Endothelial cell (in vitro differentiated cells): Measurements from ENCODE around the gene PTGIR. TPM values are rescaled to one million over a fixed set of nuclear protein-coding genes. Genes with fewer than 3 reads are reported as not detected.
A peak's percentile ranks its signal among the peaks of the same experiment; 100 is the strongest.

Experiments used
- DNase-seq: peaks from one replicate; pipeline ENCODE4 v3.0.0; 2021; ENCODE audit warnings: low spot score
- H3K27ac Mint-ChIP-seq: one replicate; pipeline ENCODE4 v1.8.0; 2021; ENCODE audit warnings: mixed read lengths, inconsistent platforms; ENCODE audit not compliant: unreplicated experiment
- H3K27me3 Mint-ChIP-seq: one replicate; pipeline ENCODE4 v1.8.0; 2021; ENCODE audit warnings: mild to moderate bottlenecking, moderate library complexity, mixed read lengths, inconsistent platforms; ENCODE audit not compliant: unreplicated experiment
- H3K36me3 Mint-ChIP-seq: one replicate; pipeline ENCODE4 v1.8.0; 2021; ENCODE audit warnings: mild to moderate bottlenecking, low read depth, mixed read lengths, inconsistent platforms; ENCODE audit not compliant: unreplicated experiment
- H3K4me1 Mint-ChIP-seq: one replicate; pipeline ENCODE4 v1.8.0; 2021; ENCODE audit warnings: mild to moderate bottlenecking, mixed read lengths, inconsistent platforms; ENCODE audit not compliant: unreplicated experiment
- H3K4me3 Mint-ChIP-seq: one replicate; pipeline ENCODE4 v1.8.0; 2021; ENCODE audit warnings: mild to moderate bottlenecking, mixed read lengths, inconsistent platforms; ENCODE audit not compliant: unreplicated experiment
- H3K9me3 Mint-ChIP-seq: one replicate; pipeline ENCODE4 v1.8.0; 2021; ENCODE audit warnings: mixed read lengths, inconsistent platforms; ENCODE audit not compliant: unreplicated experiment
- total RNA-seq: library from RNA; stranded (reverse); fragmentation: NEBNext Ultra II Directional; extraction: Animal tissue kit (Norgen Biotek cat#: 25700); gene quantifications from one replicate; pipeline ENCODE4 v1.2.1, GENCODE V29; 2021; ENCODE audit not compliant: unreplicated experiment
- TF ChIP-seq, protein P1 (sequence below): fragments of 200-600 bp; sonication (generic); IDR thresholded peaks from one replicate; pipeline ENCODE4 v1.5.0; 2021; ENCODE audit warnings: antibody characterized with exemption; ENCODE audit not compliant: unreplicated experiment

The PTGIR gene
- total RNA-seq, 1 donor from 2014 or later, result not detected

DNA sequence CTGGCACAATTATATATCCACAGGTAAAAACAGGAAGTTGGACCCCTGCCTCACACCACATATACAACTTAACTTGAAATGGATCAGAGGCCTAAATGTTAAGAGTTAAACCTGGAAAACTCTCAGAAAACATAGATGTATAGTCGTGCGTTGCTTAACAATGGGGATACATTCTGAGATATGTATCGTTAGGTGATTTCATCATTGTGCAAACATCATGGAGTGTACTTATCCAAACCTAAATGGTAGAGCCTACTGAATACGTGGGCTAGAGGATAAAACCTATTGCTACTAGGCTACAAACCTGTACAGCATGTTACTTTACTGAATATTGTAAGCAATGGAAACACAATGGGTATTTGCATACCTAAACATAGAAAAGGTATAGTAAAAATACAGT, 38.6 kb downstream of the PTGIR start:
- Mint-ChIP-seq H3K27ac (no peak overlapping the region), H3K4me3 (no peak overlapping the region), H3K36me3 (no peaks in the 10 kb centered on the region)

DNA sequence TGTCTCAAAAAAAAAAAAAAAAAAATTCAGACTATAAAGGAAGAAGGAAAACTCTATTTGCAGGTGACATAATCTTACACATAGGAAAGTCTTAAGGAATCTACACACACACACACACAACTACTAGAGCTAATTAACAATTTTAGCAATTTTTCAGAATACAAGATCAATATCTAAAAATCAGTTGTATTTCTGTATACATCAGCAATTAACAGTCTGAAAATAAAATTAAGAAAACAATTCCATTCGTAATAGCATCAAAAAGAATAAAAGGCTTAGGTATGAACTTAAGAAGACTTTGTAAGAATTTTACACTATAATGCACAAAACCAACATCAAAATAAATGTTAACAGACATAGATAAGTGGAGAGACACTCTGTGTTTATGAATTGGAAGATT, 39.4 kb downstream of the PTGIR start:
- Mint-ChIP-seq H3K27ac (no peak overlapping the region), H3K27me3 (peaks cover 1% of the 10 kb centered on the region), H3K4me1 (no peaks in the 10 kb centered on the region), H3K9me3 (no peaks in the 10 kb centered on the region), H3K36me3 (no peaks in the 10 kb centered on the region), H3K4me3 (no peak overlapping the region)
- TF ChIP-seq, protein P1, sequence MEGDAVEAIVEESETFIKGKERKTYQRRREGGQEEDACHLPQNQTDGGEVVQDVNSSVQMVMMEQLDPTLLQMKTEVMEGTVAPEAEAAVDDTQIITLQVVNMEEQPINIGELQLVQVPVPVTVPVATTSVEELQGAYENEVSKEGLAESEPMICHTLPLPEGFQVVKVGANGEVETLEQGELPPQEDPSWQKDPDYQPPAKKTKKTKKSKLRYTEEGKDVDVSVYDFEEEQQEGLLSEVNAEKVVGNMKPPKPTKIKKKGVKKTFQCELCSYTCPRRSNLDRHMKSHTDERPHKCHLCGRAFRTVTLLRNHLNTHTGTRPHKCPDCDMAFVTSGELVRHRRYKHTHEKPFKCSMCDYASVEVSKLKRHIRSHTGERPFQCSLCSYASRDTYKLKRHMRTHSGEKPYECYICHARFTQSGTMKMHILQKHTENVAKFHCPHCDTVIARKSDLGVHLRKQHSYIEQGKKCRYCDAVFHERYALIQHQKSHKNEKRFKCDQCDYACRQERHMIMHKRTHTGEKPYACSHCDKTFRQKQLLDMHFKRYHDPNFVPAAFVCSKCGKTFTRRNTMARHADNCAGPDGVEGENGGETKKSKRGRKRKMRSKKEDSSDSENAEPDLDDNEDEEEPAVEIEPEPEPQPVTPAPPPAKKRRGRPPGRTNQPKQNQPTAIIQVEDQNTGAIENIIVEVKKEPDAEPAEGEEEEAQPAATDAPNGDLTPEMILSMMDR, result no peak
- no peak for DNase-seq

More for the DNA sequence above, 38.6 kb downstream of the PTGIR start:
- no peaks in the 10 kb centered on the region for H3K9me3 Mint-ChIP-seq
- no peaks in the 10 kb centered on the region for H3K4me1 Mint-ChIP-seq
- H3K27me3 Mint-ChIP-seq, result peaks cover under 1% of the 10 kb centered on the region
- DNase-seq, result no peak
- TF ChIP-seq, protein P1, result no peak

DNA sequence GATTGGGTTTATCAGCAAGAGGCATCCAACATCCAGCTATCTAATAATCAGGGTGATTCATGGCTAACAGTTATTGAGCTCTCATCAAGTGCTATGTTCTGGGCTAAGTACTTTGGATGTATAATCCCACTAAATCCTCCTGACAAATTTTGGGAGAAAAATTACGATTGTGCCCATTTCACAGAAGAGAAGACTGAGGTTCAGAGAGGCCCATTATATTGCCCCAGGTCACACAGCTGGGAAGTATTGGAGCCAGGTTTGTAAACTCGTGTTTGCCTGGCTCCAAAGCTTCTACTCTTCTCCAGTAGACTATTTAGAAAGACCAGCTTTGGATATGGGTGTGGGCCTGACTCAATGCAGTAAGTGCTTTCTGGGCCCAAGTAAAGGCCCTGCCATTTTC, 44.6 kb downstream of the PTGIR start:
- no peak overlapping the region for H3K4me3 Mint-ChIP-seq
- TF ChIP-seq, protein P1, result no peak
- peaks cover 14% of the 10 kb centered on the region for H3K4me1 Mint-ChIP-seq
- H3K36me3 Mint-ChIP-seq, result peaks cover 4% of the 10 kb centered on the region
- H3K27me3 Mint-ChIP-seq, result peaks cover 1% of the 10 kb centered on the region
- H3K9me3 Mint-ChIP-seq, result no peaks in the 10 kb centered on the region
- DNase-seq, result no peak
- no peak overlapping the region for H3K27ac Mint-ChIP-seq

DNA sequence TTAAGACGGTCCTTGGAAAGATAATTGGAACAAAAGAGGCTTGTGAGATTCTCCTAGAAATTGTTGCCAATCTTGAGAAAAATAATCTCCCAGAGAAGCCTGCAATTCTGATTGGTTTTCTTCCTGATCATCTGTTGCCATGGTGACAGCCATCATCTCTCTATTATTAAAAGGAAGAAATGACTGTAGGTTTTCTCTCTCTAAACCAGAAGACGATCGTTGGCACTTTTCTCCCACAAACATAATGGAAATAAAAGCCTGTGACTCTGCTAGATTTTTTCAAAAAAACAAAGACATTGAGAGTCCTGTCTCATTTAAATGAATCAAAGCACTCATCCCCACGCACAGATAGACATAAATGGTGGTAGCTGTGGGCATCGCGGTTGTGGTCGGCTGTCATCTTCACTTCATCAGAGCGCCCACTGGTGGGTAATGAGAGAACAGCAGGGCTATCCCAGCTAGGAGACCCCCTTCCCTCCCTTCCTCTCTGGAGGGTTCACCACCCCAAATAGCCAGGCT, 45.5 kb downstream of the PTGIR start:
- TF ChIP-seq, protein P1, result peak; percentile 79
- peaks cover 4% of the 10 kb centered on the region for H3K36me3 Mint-ChIP-seq
- H3K9me3 Mint-ChIP-seq, result no peaks in the 10 kb centered on the region
- no peak overlapping the region for H3K4me3 Mint-ChIP-seq
- peaks cover 17% of the 10 kb centered on the region for H3K4me1 Mint-ChIP-seq
- peaks cover 5% of the 10 kb centered on the region for H3K27me3 Mint-ChIP-seq
- no peak overlapping the region for H3K27ac Mint-ChIP-seq
- peak; percentile 73 for DNase-seq

DNA sequence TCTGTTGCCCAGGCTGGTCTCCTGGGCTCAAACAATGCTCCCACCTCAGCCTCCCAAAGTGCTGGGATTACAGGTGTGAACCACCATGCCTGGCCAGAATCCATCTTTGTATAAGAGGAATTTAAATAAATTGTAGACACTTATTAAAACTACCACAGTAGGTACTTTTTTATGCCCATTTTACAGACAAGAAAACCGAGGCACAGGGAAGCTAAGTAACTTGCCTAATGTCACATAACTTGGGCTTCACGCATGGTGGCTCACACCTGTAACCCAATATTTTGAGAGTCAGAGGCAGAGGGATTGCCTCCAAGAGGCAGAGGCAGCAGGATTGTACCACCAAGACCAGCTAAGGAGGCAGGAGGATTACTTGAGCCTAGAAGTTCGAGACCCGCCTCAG, 46.4 kb downstream of the PTGIR start:
- TF ChIP-seq, protein P1, result no peak
- DNase-seq, result no peak
- H3K4me1 Mint-ChIP-seq, result peaks cover 23% of the 10 kb centered on the region
- peaks cover 4% of the 10 kb centered on the region for H3K36me3 Mint-ChIP-seq
- peaks cover 8% of the 10 kb centered on the region for H3K27me3 Mint-ChIP-seq
- H3K9me3 Mint-ChIP-seq, result no peaks in the 10 kb centered on the region
- H3K4me3 Mint-ChIP-seq, result no peak overlapping the region
- no peak overlapping the region for H3K27ac Mint-ChIP-seq
